Right forelimb (tissue), 1 donor: ENCODE results near the gene GPX7.
A peak's percentile ranks its signal among the peaks of the same experiment; 100 is the strongest.

Source experiments
- DNase-seq: peaks from one replicate; pipeline ENCODE4 v3.0.0-alpha.2; 2018

GPX7 gene

GRCh38 chr1:52588535-52588934 is 13.6 kb upstream of the GPX7 start:
- no peak for DNase-seq

- no peak for DNase-seq
Measured at GRCh38 chr1:52590266-52590665, 11.9 kb upstream of the GPX7 start.

GRCh38 chr1:52592637-52593323 is 9.4 kb upstream of the GPX7 start:
- no peak for DNase-seq

GRCh38 chr1:52593495-52593894 is 8.7 kb upstream of the GPX7 start:
- no peak for DNase-seq

GRCh38 chr1:52595061-52595460 is 7.1 kb upstream of the GPX7 start:
- DNase-seq: no peak

- no peak for DNase-seq
Measured at GRCh38 chr1:52597912-52598311, 4.3 kb upstream of the GPX7 start.

GRCh38 chr1:52598729-52599128 is 3.4 kb upstream of the GPX7 start:
- no peak for DNase-seq

GRCh38 chr1:52599236-52599635 is 2.9 kb upstream of the GPX7 start:
- no peak for DNase-seq

- no peak for DNase-seq
Measured at GRCh38 chr1:52600533-52601179, 1.5 kb upstream of the GPX7 start.

GRCh38 chr1:52601519-52601918 is 652 bp upstream of the GPX7 start:
- no peak for DNase-seq

- peak; percentile 74 for DNase-seq
Measured at GRCh38 chr1:52602856-52603600, 857 bp downstream of the GPX7 start.

GRCh38 chr1:52603630-52604029 is 1.5 kb downstream of the GPX7 start:
- no peak for DNase-seq

GRCh38 chr1:52604063-52604770 is 2.0 kb downstream of the GPX7 start:
- DNase-seq: no peak

- DNase-seq: no peak
Measured at GRCh38 chr1:52613636-52614373, 11.6 kb downstream of the GPX7 start.

GRCh38 chr1:52614671-52615070 is 12.5 kb downstream of the GPX7 start:
- no peak for DNase-seq

- no peak for DNase-seq
Measured at GRCh38 chr1:52615489-52616042, 13.4 kb downstream of the GPX7 start.

GRCh38 chr1:52621950-52622349 is 19.8 kb downstream of the GPX7 start:
- no peak for DNase-seq

- DNase-seq: no peak
Measured at GRCh38 chr1:52623812-52624211, 21.6 kb downstream of the GPX7 start.

- no peak for DNase-seq
Measured at GRCh38 chr1:52627028-52627427, 24.9 kb downstream of the GPX7 start.

- no peak for DNase-seq
Measured at GRCh38 chr1:52628614-52629324, 26.6 kb downstream of the GPX7 start.

GRCh38 chr1:52629325-52629643 is 27.1 kb downstream of the GPX7 start:
- no peak for DNase-seq

- DNase-seq: no peak
Measured at GRCh38 chr1:52629667-52630066, 27.5 kb downstream of the GPX7 start.
